ENCODE results near the gene SEMA5A.

The SEMA5A gene

GRCh38 chr5:9013147-9013546, 532.7 kb downstream of the SEMA5A start:
- DNase-seq (ENCODE audit: low read depth in 2 of 2), result no peak

- no peak for DNase-seq (ENCODE audit: low read depth in 2 of 2)
Measured at GRCh38 chr5:9009931-9010651, 535.8 kb downstream of the SEMA5A start.

- DNase-seq (ENCODE audit: low read depth in 2 of 2), result no peak
Measured at GRCh38 chr5:8997542-8998070, 548.3 kb downstream of the SEMA5A start.

- DNase-seq (ENCODE audit: low read depth in 2 of 2), result no peak
Measured at GRCh38 chr5:8993031-8993430, 552.8 kb downstream of the SEMA5A start.

Measured in activated CD4-positive, alpha-beta T cell treated with anti-CD3 and anti-CD28 coated beads for 24 hours (primary cell).